IMR-90 (cell line): ENCODE measurements around the gene PAN3. TPM values are rescaled to one million over a fixed set of nuclear protein-coding genes. Genes with fewer than 3 reads are reported as not detected.

Experiments used
- ATAC-seq: fragments of 200-7000 bp; cut with Tn5 transposase; 2 replicates; pipeline ENCODE4 v1.9.1; 2020; ENCODE audit warnings: low read depth, mild to moderate bottlenecking, moderate library complexity
- BruUV-seq: library from RNA; stranded (reverse); fragments of 400-500 nt; replicated peaks from 2 replicates; lab custom pipeline; 2021; lab: Mats Ljungman, UMichigan
- CTCF ChIA-PET: fragments of 300-600 bp; formaldehyde crosslinking; extraction: SDS; loops from one replicate; lab custom pipeline; 2021; ENCODE audit warnings: antibody characterized with exemption; lab: Yijun Ruan, JAX
- POLR2A ChIA-PET: fragments of 300-600 bp; sonication (Branson Sonifier 250); formaldehyde crosslinking; loops from one replicate; lab custom pipeline; 2022; ENCODE audit warnings: antibody characterized with exemption; ENCODE audit not compliant: unreplicated experiment; lab: Charles Lee
- DNase-seq: peaks from one replicate; pipeline ENCODE4 v3.0.0; 2013
- H2AFZ ChIP-seq: replicated peaks from 2 replicates; pipeline ENCODE3; 2013; ENCODE audit warnings: low read length, mild to moderate bottlenecking; ENCODE audit not compliant: poor library complexity
- H2AK5ac ChIP-seq: 2 replicates; pipeline ENCODE4 v1.6.1; 2013; ENCODE audit warnings: low read depth, low read length, inconsistent platforms
- H2AK9ac ChIP-seq: replicated peaks from 2 replicates; pipeline ENCODE3; 2013; ENCODE audit warnings: mild to moderate bottlenecking, low read depth, low read length, moderate library complexity; ENCODE audit not compliant: poor library complexity
- H2BK120ac ChIP-seq: 2 replicates; pipeline ENCODE4 v1.6.1; 2013; ENCODE audit warnings: low read depth, low read length, inconsistent platforms
- H2BK15ac ChIP-seq: 3 replicates; pipeline ENCODE4 v1.6.1; 2013; ENCODE audit warnings: low read depth, low read length, inconsistent platforms
- H2BK20ac ChIP-seq: 2 replicates; pipeline ENCODE4 v1.6.1; 2013; ENCODE audit warnings: low read depth, mild to moderate bottlenecking, inconsistent platforms, low read length, moderate library complexity
- H2BK5ac ChIP-seq: 2 replicates; pipeline ENCODE4 v1.6.1; 2013; ENCODE audit warnings: mild to moderate bottlenecking, low read depth, low read length, inconsistent platforms; ENCODE audit not compliant: poor library complexity, severe bottlenecking
- H3K14ac ChIP-seq: replicated peaks from 2 replicates; pipeline ENCODE4 v1.6.1; 2013; ENCODE audit warnings: low read depth, low read length, inconsistent platforms
- H3K18ac ChIP-seq: 2 replicates; pipeline ENCODE4 v1.6.1; 2013; ENCODE audit warnings: low read depth, low read length, control low read depth
- H3K23ac ChIP-seq: 2 replicates; pipeline ENCODE4 v1.6.1; 2013; ENCODE audit warnings: low read depth, low read length, inconsistent platforms
- H3K27ac ChIP-seq: 2 replicates; pipeline ENCODE4 v1.5.1; 2013; ENCODE audit warnings: mild to moderate bottlenecking, control low read depth, low read length; ENCODE audit not compliant: insufficient read depth
- H3K27me3 ChIP-seq: 2 replicates; pipeline ENCODE4 v1.6.1; 2013; ENCODE audit warnings: low read length; ENCODE audit not compliant: control insufficient read depth, insufficient read depth
- H3K36me3 ChIP-seq: 2 replicates; pipeline ENCODE4 v1.6.1; 2013; ENCODE audit warnings: low read length, mixed read lengths; ENCODE audit not compliant: control insufficient read depth, insufficient read depth
- H3K4ac ChIP-seq: 2 replicates; pipeline ENCODE4 v1.6.1; 2013; ENCODE audit warnings: low read depth, low read length, inconsistent platforms
- H3K4me1 ChIP-seq: 2 replicates; pipeline ENCODE4 v1.6.1; 2013; ENCODE audit warnings: low read length, mixed read lengths; ENCODE audit not compliant: control insufficient read depth, insufficient read depth
- H3K4me2 ChIP-seq: 2 replicates; pipeline ENCODE4 v1.6.1; 2013; ENCODE audit warnings: low read depth, mild to moderate bottlenecking, control low read depth, low read length, moderate library complexity
- H3K4me3 ChIP-seq: 2 replicates; pipeline ENCODE4 v1.5.1; 2013; ENCODE audit warnings: low read depth, mild to moderate bottlenecking, control low read depth, low read length, moderate library complexity; ENCODE audit not compliant: insufficient read depth
- H3K56ac ChIP-seq: 2 replicates; pipeline ENCODE4 v1.6.1; 2013; ENCODE audit warnings: low read length, inconsistent platforms; ENCODE audit not compliant: insufficient read depth; ENCODE audit errors: extremely low read depth
- H3K79me1 ChIP-seq, 2 experiments: 2 replicates each; pipeline ENCODE4 v1.6.1; 2013; ENCODE audit warnings: low read length in 2 of 2, inconsistent platforms in 1 of 2, low read depth in 1 of 2
- H3K9ac ChIP-seq: 2 replicates; pipeline ENCODE4 v1.6.1; 2013; ENCODE audit warnings: low read depth, low read length, control low read depth
- H3K9me1 ChIP-seq: 2 replicates; pipeline ENCODE4 v1.6.1; 2013; ENCODE audit warnings: low read length, inconsistent platforms; ENCODE audit not compliant: insufficient read depth
- H3K9me3 ChIP-seq: 2 replicates; pipeline ENCODE4 v1.6.1; 2013; ENCODE audit warnings: low read length; ENCODE audit not compliant: control insufficient read depth, insufficient read depth
- H4K20me1 ChIP-seq: 2 replicates; pipeline ENCODE4 v1.6.1; 2013; ENCODE audit warnings: low read length, inconsistent platforms; ENCODE audit not compliant: insufficient read depth
- H4K5ac ChIP-seq: 2 replicates; pipeline ENCODE4 v1.6.1; 2013; ENCODE audit warnings: mild to moderate bottlenecking, low read depth, low read length, control low read depth
- H4K8ac ChIP-seq, 2 experiments: 2 replicates each; pipeline ENCODE4 v1.6.1; 2013; ENCODE audit warnings: low read depth in 2 of 2, low read length in 2 of 2, control low read depth in 1 of 2, inconsistent platforms in 1 of 2
- H4K91ac ChIP-seq: 2 replicates; pipeline ENCODE4 v1.6.1; 2013; ENCODE audit warnings: low read depth, low read length, inconsistent platforms; ENCODE audit not compliant: insufficient read depth
- CEBPB ChIP-seq: IDR thresholded peaks from 2 replicates; pipeline ENCODE4 v1.6.1; 2012; ENCODE audit warnings: low read depth, low read length, improper control_type of control experiment
- ELK1 ChIP-seq: fragments of 150-350 bp; IDR thresholded peaks from 2 replicates; pipeline ENCODE4 v1.6.1; 2016; ENCODE audit warnings: low read depth, mild to moderate bottlenecking, low read length, moderate library complexity, borderline replicate concordance
- FOS ChIP-seq: fragments of 150-350 bp; IDR thresholded peaks from 2 replicates; pipeline ENCODE4 v1.6.1; 2016; ENCODE audit warnings: low read depth, low read length
- MAZ ChIP-seq: IDR thresholded peaks from 2 replicates; pipeline ENCODE4 v1.6.1; 2012; ENCODE audit warnings: low read depth, mild to moderate bottlenecking, low read length, improper control_type of control experiment, moderate library complexity, borderline replicate concordance
- MXI1 ChIP-seq: IDR thresholded peaks from 2 replicates; pipeline ENCODE4 v1.6.1; 2012; ENCODE audit warnings: low read depth, mild to moderate bottlenecking, low read length, moderate library complexity, borderline replicate concordance
- USF2 ChIP-seq: fragments of 150-350 bp; IDR thresholded peaks from 2 replicates; pipeline ENCODE4 v1.6.1; 2017; ENCODE audit warnings: mild to moderate bottlenecking, antibody characterized with exemption, low read length, low read depth
- WGBS, 2 experiments: methylation state at CpG; one replicate each; pipeline versions ENCODE4 v1.1.5 to v1.1.7; 2013; ENCODE audit warnings: missing lambda C conversion rate in 2 of 2; ENCODE audit not compliant: insufficient read length in 1 of 2; ENCODE audit errors: extremely low coverage in 2 of 2; 5-methylcytosine and 5-hydroxymethylcytosine counted together
- dilution Hi-C: fragments of 300-500 bp; cut with HindIII; formaldehyde crosslinking; loops from one replicate; pipeline ENCODE4 v1.14.3; 2018; ENCODE audit warnings: low sequenced_read_pairs; ENCODE audit not compliant: unreplicated experiment
- in situ Hi-C: fragments of 300-500 bp; cut with MboI; formaldehyde crosslinking; loops from 3 replicates; pipeline ENCODE4 v1.14.3; 2019; ENCODE audit warnings: low sequenced_read_pairs, inconsistent platforms, mixed read lengths
- intact Hi-C: fragments of 100-400 bp; cut with micrococcal nuclease; formaldehyde crosslinking; loops from 2 replicates; pipeline ENCODE4 v1.10.0; 2022
- polyA plus RNA-seq, 3 experiments: library from polyadenylated mRNA; depleted of rRNA; stranded (reverse); fragments of >200 nt; gene quantifications; 2 replicates each; pipeline ENCODE4 v1.2.3, GENCODE V29; 2012; ENCODE audit warnings: low replicate concordance in 1 of 3
- total RNA-seq: library from RNA; depleted of rRNA; stranded (reverse); fragments of >200 nt; gene quantifications from 2 replicates; pipeline ENCODE4 v1.2.3, GENCODE V29; 2012

The PAN3 gene
- total and polyA plus RNA-seq, 2 of the 4 experiments (the other 2 are of a cell fraction) = 6.6 to 15.1 TPM

- WGBS, 2 experiments = 100% methylated on average over 2 of the region's 5 CpGs; no CpG with 5 or more reads in 1 of the 2 experiments
- Histone ChIP-seq H3K56ac (no peak overlapping the region), H3K4me3 (no peak overlapping the region), H2AK5ac (no peak overlapping the region), H2BK20ac (no peak overlapping the region), H3K27ac (no peak overlapping the region), H3K79me1 (peaks cover 11% of the 10 kb centered on the region in 2 experiments), H4K91ac (no peak overlapping the region), H2AK9ac (no peak overlapping the region), H3K9me3 (no peaks in the 10 kb centered on the region), H4K20me1 (no peaks in the 10 kb centered on the region; the same call in 1 of the 2 replicates), H4K5ac (no peak overlapping the region), H3K9ac (no peak overlapping the region), H3K4me2 (no peak overlapping the region), H3K9me1 (no peaks in the 10 kb centered on the region), H2BK120ac (no peak overlapping the region), H2BK5ac (no peak overlapping the region), H4K8ac (no peak overlapping the region), H3K14ac (no peak overlapping the region), H3K23ac (no peak overlapping the region), H3K4ac (no peak overlapping the region), H2BK15ac (no peak overlapping the region), H3K36me3 (peaks cover 1% of the 10 kb centered on the region; the same call in 1 of the 2 replicates), H2AFZ (no peak overlapping the region), H3K27me3 (no peaks in the 10 kb centered on the region), H3K4me1 (no peaks in the 10 kb centered on the region), H3K18ac (no peak overlapping the region)
- ATAC-seq (no peak), DNase-seq (no peak)
- intact Hi-C loops (no loop called here), dilution Hi-C loops (no loop called here), in situ Hi-C loops (no loop called here)
- POLR2A ChIA-PET = no interaction called here
- no TSS peak for BruUV-seq
- CTCF ChIA-PET = no interaction called here
- TF ChIP-seq MAZ = no peak
- TF ChIP-seq USF2 = no peak
- TF ChIP-seq MXI1 = no peak
- TF ChIP-seq CEBPB = no peak
- TF ChIP-seq ELK1 = no peak
- no peak for TF ChIP-seq FOS
Observed at GRCh38 chr13:28204690-28205443, 66.5 kb downstream of the PAN3 start.
